ENCODE data around the gene ALK. TPM values are rescaled to one million over a fixed set of nuclear protein-coding genes. Genes with fewer than 3 reads are reported as not detected.

The ALK gene
- polyA plus RNA-seq, 2 of the 4 experiments (the other 2 are of a cell fraction): not detected

DNA sequence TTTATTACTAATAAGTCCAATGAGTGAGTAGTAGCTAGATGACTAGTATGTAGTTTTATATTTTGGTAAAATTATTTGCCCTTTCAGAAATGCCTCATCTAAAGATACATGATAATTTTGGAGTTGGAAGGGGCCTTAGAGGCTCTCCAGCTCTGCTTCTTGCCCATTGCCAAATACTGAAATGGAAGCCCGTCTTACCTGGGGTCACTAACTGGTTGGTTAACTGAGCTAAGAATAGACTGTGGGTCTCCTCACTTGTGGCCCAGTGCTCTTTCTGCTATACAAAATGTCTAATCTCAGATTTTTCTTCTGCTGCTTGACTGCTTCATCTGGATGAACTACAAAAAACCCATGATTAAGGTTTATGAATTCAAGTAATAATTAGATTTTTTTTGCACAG is 739.1 kb downstream of the ALK start (continued):
- TF ChIP-seq CHD2 (IDR thresholded peaks at IDR 0.05; ENCODE audit: low read length, partially characterized antibody) (no peak), HEYL (CRISPR knock-in tag; IDR thresholded peaks at IDR 0.05) (no peak), RFX5 (IDR thresholded peaks at IDR 0.05) (no peak)

GRCh38 chr2:29175338-29175737 is 746.0 kb downstream of the ALK start:
- TF ChIP-seq CBX2 (IDR thresholded peaks at IDR 0.05; ENCODE audit: borderline replicate concordance, low read depth): no peak
- no peak for TF ChIP-seq HMGXB4 (CRISPR knock-in tag; IDR thresholded peaks at IDR 0.05; ENCODE audit: borderline replicate concordance)
- TF ChIP-seq EP300 (IDR thresholded peaks at IDR 0.05): no peak
- no peak for TF ChIP-seq GATA3 (IDR thresholded peaks at IDR 0.05; ENCODE audit: borderline replicate concordance)
- no peak for TF ChIP-seq PHF8 (IDR thresholded peaks at IDR 0.05; ENCODE audit: borderline replicate concordance, low read depth)
- no peak for TF ChIP-seq FOSL2 (IDR thresholded peaks at IDR 0.05)
- no peak for TF ChIP-seq FOSL2 (CRISPR knock-in tag; IDR thresholded peaks at IDR 0.05)
- TF ChIP-seq HOXA7 (CRISPR knock-in tag; IDR thresholded peaks at IDR 0.05): no peak
- ATAC-seq (no peak), FAIRE-seq (no peak), DNase-seq (ENCODE audit: low read depth in 1 of 2, low spot score in 1 of 2) (no peak)
- Histone ChIP-seq H3K4me3 (no peak overlapping the region), H3K9me3 (no peaks in the 10 kb centered on the region), H3K4me2 (no peak overlapping the region), H3K27ac (no peak overlapping the region), H3K4me1 (no peaks in the 10 kb centered on the region)
- WGBS (ENCODE audit: missing lambda C conversion rate): 96% methylated on average over 3 of the region's 3 CpGs
- CTCF ChIA-PET: interaction anchor here (1.1 to 1.2 kb wide), 2 partner anchors 21 to 22 kb away, joined by 3 read pairs; no protein-coding TSS in a partner anchor
- POLR2A ChIA-PET: no interaction called here

GRCh38 chr2:29174937-29175336 is 746.4 kb downstream of the ALK start:
- 82% methylated on average over 2 of the region's 2 CpGs for WGBS (ENCODE audit: missing lambda C conversion rate)
- POLR2A ChIA-PET: no interaction called here
- CTCF ChIA-PET: interaction anchor here (1.1 kb wide), 1 partner anchor 21 kb away, joined by 3 read pairs; no protein-coding TSS in a partner anchor
- H3K9me3 ChIP-seq: no peaks in the 10 kb centered on the region
- no peak overlapping the region for H3K27ac ChIP-seq
- DNase-seq (ENCODE audit: low read depth in 1 of 2, low spot score in 1 of 2) (no peak), ATAC-seq (no peak), FAIRE-seq (no peak)
- no peak overlapping the region for H3K4me3 ChIP-seq
- TF ChIP-seq HDAC2 (IDR thresholded peaks at IDR 0.05): no peak
- TF ChIP-seq NR3C1 (IDR thresholded peaks at IDR 0.05): no peak
- TF ChIP-seq JUNB (IDR thresholded peaks at IDR 0.05): no peak
- no peak for TF ChIP-seq HOXB13 (CRISPR knock-in tag; IDR thresholded peaks at IDR 0.05; ENCODE audit: low read depth)
- no peak for TF ChIP-seq ZNF302 (CRISPR knock-in tag; IDR thresholded peaks at IDR 0.05)
- TF ChIP-seq PHF8 (IDR thresholded peaks at IDR 0.05; ENCODE audit: borderline replicate concordance, low read depth): no peak
- TF ChIP-seq NPAS2 (CRISPR knock-in tag; IDR thresholded peaks at IDR 0.05; ENCODE audit: borderline replicate concordance): no peak
- no peak for TF ChIP-seq EHF (CRISPR knock-in tag; IDR thresholded peaks at IDR 0.05)
- no peak for TF ChIP-seq KDM5A (IDR thresholded peaks at IDR 0.05)
- no peak for TF ChIP-seq RFX5 (IDR thresholded peaks at IDR 0.05)
- no peak for TF ChIP-seq EP300 (IDR thresholded peaks at IDR 0.05)
- TF ChIP-seq FOSL2 (IDR thresholded peaks at IDR 0.05): no peak
- no peak for TF ChIP-seq FOSL2 (CRISPR knock-in tag; IDR thresholded peaks at IDR 0.05)
- H3K4me2 ChIP-seq: no peak overlapping the region
- H3K4me1 ChIP-seq: no peaks in the 10 kb centered on the region

DNA sequence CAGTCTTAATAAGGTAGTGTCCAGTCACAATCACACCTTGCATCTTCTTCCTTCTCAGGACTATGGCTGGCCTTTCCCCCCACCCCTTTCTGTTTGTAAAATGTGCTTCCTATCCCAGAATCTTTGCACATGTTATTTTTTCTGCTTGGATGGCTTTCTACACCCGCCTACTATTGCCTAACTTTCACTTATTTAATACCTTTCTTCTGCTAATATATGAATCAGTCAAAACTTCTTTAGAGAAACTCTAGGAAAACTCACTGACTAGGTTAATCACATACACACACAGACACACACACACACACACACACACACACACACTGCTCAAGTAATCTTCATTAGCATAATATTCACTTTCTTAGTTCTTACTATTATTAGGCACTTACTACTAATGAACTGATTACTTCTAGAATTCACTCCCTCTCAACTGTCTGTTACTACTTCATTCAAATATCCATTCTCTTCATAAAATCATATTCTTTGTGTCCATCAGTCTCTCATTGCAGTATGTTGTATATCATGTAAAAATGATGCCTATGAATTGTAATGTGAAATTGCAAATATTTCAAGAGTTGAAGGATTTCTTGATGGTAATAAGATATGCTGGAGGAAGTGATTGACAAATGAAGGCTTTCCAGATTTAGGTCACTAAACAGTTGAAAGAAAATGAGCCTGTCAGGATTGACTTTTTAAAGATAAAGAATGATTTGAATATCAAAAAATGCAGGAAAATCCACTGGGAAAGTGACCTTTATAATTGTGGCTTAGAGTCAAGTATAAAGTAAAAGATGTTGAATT is 754.9 kb downstream of the ALK start:
- no peak; a peak in 1 of 6 replicates for ATAC-seq
- Histone ChIP-seq H3K4me2 (peak overlapping the region; percentile 41), H3K27ac (peak overlapping the region in 1 of 2 experiments; percentile 72; a peak in 1 of 6 replicates), H3K4me1 (peaks cover 32% of the 10 kb centered on the region), H3K9me3 (no peaks in the 10 kb centered on the region), H3K4me3 (no peak overlapping the region)
- peak; percentile 80 for FAIRE-seq
- TF ChIP-seq BCL3 (IDR thresholded peaks at IDR 0.05) (no peak), PHF8 (IDR thresholded peaks at IDR 0.05; ENCODE audit: borderline replicate concordance, low read depth) (no peak)
- DNase-seq (ENCODE audit: low read depth in 1 of 2, low spot score in 1 of 2): no peak
- ChIA-PET CTCF (no interaction called here), POLR2A (no interaction called here)
- WGBS (ENCODE audit: missing lambda C conversion rate): 92% methylated on average over 1 of the region's 1 CpG

Data from A549 (cell line).